Astrocyte of the spinal cord (primary cell): ENCODE results near the gene UTP15.

Experiments used
- DNase-seq: peaks from one replicate; pipeline ENCODE4 v3.0.0; 2011; ENCODE audit warnings: low read depth, low spot score
- H3K4me3 ChIP-seq: 2 replicates; pipeline ENCODE4 v1.5.1; 2011; ENCODE audit warnings: low read depth, mild to moderate bottlenecking, low read length, moderate library complexity
- CTCF ChIP-seq: IDR thresholded peaks from 2 replicates; pipeline ENCODE4 v1.5.1; 2012; ENCODE audit warnings: low read depth, mild to moderate bottlenecking, low read length, inconsistent platforms
- in situ Hi-C: cut with HindIII; loops from 2 replicates; pipeline ENCODE4 v1.10.0; 2017; ENCODE audit warnings: low sequenced_read_pairs

The UTP15 gene

GRCh38 chr5:73624888-73625287 is 59.3 kb downstream of the UTP15 start:
- no peak overlapping the region for H3K4me3 ChIP-seq
- TF ChIP-seq CTCF = no peak
- in situ Hi-C loops = no loop called here
- no peak for DNase-seq

- DNase-seq = peak; percentile 47
- TF ChIP-seq CTCF = no peak
- H3K4me3 ChIP-seq = peak overlapping the region; percentile 75
- in situ Hi-C loops = no loop called here
Measured at GRCh38 chr5:73625372-73625943, 59.9 kb downstream of the UTP15 start.

- TF ChIP-seq CTCF = no peak
- H3K4me3 ChIP-seq = peak within 1 kb of the TSS; percentile 75
- in situ Hi-C loops = no loop called here
- DNase-seq = peak; percentile 53
Measured at GRCh38 chr5:73625944-73626811, 60.6 kb downstream of the UTP15 start, which contains the start of gene ARHGEF28. ARHGEF28 (plus strand) TSS chr5:73626196; CDS start chr5:73684852, 58,656 bp downstream.

GRCh38 chr5:73626814-73627313 is 61.3 kb downstream of the UTP15 start:
- peak overlapping the region; percentile 75 for H3K4me3 ChIP-seq
- no peak for TF ChIP-seq CTCF
- DNase-seq = no peak
- in situ Hi-C loops = no loop called here

GRCh38 chr5:73629456-73629855 is 63.9 kb downstream of the UTP15 start:
- no peak overlapping the region for H3K4me3 ChIP-seq
- in situ Hi-C loops = no loop called here
- no peak for TF ChIP-seq CTCF
- no peak for DNase-seq

- in situ Hi-C loops = no loop called here
- H3K4me3 ChIP-seq = no peak overlapping the region
- no peak for DNase-seq
- TF ChIP-seq CTCF = no peak
Measured at GRCh38 chr5:73630765-73631164, 65.2 kb downstream of the UTP15 start.
